T-helper 1 cell treated with Interleukin-12 subunit alpha and Interleukin-12 subunit beta and Interleukin-4 antibody, amounts not matched to agents 30 ng/mL and 1 ng/mL, for 36 hours (primary cell): ENCODE measurements around the gene MTA2. TPM values are rescaled to one million over a fixed set of nuclear protein-coding genes. Genes with fewer than 3 reads are reported as not detected.

Experiments used
- intact Hi-C: fragments of 100-400 bp; cut with micrococcal nuclease; formaldehyde crosslinking; loops from one replicate; pipeline ENCODE4 v1.15.1; 2024
- total RNA-seq: library from RNA; stranded (reverse); gene quantifications from 2 replicates; pipeline ENCODE4 v1.2.3, GENCODE V29; 2022

Gene MTA2
- total RNA-seq, 1 donor from 2014 or later: 235 TPM

DNA sequence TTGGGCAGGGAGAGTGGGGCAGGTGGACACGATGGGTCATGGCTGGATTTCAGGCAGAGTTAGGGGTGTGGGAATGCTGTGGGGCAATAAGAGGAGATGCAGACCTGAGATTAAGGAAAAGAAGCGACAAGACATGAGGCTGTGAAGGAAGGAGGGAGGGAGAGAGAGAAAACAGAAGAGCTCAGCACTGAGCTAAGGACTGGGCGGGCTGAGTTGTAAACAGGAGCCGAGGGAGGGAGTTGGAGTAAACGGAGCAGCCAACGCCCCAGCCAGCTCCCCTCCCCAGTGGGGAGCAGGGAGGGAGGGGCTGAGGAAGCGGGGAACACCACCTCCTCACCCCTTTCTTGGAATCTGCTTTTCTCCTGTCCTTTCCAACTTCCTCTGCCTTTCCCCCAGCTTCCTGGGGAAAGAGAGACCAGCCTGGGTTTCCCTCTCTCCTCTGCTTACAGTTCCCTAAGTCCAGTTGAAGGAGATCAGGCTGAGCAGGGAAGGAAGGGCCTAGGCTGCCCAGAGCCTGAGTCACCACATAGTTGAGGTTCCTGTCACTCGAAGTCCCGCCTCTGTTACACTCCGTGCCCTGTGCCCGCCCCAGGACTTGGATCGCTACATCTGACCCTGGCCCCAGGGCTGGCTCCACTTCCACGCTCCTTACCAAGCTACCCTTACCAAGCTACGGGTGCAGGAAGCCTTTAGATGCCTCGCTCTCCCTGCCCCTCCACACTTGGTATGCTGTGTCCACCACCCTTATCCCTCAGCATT lies 48.4 kb downstream of the MTA2 start:
- intact Hi-C loops: loop anchor here (10.0 kb wide), 1 partner anchor 758 kb away; the partner anchor contains the start of genes FEN1 and TMEM258

DNA sequence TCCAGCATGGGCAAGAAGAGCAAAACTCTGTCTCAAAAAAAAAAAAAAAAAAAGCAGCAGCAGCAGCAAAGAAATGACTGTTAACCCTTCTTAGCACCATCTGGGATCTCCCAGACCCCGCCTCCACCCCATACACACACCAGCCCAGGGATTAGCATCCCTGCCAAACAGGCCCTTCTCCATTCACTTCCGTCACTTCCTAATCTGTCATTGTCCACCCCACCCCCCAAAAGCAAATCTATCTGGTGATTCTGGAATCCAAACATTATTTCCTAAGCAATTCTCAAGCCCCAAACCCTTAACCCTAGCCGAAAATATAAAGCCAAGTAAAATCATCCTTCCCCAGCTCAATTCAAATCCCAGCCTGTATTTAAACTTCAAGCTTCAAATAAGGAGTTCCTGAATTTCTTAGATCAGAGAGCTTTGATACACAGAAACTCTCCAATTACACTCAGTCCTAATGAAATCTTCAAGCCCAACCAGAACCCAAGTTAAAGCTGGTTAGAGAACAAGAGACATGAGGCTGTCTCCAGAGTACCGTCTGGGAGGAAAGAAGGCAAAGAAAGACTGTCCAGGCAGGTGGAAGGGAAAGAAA lies 49.1 kb downstream of the MTA2 start:
- intact Hi-C loops: loop anchor here (10.0 kb wide), 1 partner anchor 758 kb away; the partner anchor contains the start of genes FEN1 and TMEM258

DNA sequence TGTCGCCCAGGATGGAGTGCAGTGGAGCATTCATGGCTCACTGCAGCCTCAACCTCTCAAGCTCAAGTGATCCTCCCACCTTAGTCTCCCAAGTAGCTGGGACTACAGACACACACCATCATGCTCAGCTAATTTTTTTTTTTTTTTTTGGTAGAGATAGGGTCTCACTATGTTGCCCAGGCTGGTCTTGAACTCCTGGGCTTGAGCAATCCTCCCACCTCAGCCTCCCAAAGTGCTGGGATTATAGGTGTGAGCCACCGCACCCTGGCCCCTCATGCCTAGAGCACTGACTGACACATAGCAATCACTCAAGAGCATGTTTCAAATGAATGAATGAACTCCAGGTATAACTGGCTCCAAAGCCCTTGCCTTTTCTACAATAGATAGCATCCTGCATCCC lies 51.2 kb downstream of the MTA2 start:
- intact Hi-C loops: loop anchor here (10.0 kb wide), 1 partner anchor 756 kb away; the partner anchor contains the start of genes FEN1 and TMEM258

DNA sequence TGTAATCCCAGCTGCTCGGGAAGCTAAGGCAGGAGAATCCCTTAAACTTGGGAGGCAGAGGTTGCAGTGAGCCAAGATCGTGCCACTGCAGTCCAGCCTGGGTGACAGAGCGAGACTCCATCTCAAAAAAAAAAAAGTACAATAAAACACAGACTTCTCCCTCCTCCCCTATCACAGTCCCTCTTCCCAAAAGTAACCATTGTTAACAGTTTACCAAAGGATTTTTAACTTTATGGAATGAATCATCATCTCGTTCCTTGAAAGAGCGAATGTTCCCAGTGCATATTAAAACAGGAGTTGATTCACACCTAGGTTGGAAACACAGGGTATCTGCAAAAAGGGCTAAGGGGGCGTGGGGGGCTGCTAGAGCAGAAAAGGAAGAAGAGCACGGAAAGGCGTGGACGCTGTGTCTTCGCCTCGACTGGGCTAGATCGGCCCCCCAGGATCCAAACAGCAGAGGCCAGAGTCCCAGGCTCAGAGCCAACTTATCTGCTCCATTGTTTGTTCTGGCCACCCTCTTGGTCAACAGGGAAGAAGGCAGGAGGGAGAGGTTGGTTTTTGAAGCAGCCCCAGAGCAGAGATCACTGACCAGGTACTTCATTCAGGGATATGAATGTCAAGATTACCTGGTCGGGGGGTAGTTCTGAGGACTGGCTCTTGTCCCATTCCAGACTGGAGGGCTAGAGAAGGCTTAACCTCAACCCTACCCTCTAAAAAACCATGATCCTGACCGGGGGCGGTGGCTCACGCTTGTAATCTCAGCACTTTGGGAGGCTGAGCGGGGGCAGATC lies 52.9 kb downstream of the MTA2 start:
- intact Hi-C loops: no loop called here

DNA sequence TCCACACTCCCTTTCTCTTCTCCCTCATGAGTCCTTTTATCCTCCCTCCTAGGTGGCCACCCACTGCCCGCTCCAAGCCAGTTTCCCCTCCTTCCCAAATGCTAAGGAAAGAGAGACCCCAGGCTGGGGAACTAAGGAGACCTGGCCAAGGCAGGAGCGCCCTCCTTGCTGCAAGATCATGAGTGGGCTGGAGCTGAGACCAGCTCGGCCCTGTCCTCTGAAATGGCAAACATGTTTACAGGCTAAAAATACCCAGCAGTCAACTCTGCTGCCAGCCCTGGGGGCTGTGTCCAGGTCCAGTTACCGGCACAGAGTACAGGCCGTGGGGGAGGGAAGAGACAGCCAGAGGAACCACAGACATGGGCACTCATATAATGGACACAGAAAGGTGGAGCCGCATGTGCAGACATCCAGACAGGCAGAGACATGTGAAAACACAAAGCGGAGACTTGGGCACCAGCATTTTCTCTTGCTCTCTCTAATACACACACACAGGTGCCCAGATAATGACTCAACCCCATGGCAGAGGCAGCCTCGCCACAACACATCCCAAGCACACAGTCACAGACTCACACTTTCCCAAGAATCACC lies 53.9 kb downstream of the MTA2 start:
- intact Hi-C loops: no loop called here

DNA sequence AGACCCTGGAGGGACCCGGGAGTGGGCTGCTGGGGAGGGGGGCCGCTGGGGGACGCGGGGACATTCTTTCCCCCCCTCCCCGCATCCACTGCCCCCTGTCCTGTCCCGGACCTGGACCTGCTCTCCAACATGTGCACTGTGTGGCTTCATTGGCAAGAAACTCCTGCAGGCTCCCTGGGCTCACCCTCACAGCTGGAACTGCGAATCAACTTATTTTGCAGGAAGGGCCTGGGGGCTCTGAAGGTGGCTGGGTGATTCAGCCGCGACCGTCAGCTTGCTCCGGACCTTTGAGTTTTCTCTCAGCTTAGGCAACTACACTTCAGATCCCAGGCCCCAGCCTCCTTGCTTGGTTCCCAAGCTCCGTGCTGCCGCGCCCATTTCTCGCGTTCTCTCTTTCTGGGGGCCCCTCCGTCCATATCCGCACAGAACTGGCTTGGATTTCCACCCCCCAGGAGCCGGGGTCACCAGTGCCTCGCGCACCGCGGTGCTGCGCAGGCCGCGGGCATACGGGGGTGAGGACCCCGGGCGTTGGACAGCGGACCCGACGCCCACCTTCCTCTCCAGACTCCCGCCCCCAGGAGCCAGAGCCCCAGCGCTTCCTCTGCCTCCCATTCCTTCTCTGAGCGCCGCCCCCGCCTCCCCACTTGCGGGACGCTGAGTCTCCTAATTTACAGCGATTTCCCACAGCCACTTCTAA lies 54.6 kb downstream of the MTA2 start:
- intact Hi-C loops: loop anchor here (1.0 kb wide), 1 partner anchor 9 kb away; no protein-coding TSS in a partner anchor

DNA sequence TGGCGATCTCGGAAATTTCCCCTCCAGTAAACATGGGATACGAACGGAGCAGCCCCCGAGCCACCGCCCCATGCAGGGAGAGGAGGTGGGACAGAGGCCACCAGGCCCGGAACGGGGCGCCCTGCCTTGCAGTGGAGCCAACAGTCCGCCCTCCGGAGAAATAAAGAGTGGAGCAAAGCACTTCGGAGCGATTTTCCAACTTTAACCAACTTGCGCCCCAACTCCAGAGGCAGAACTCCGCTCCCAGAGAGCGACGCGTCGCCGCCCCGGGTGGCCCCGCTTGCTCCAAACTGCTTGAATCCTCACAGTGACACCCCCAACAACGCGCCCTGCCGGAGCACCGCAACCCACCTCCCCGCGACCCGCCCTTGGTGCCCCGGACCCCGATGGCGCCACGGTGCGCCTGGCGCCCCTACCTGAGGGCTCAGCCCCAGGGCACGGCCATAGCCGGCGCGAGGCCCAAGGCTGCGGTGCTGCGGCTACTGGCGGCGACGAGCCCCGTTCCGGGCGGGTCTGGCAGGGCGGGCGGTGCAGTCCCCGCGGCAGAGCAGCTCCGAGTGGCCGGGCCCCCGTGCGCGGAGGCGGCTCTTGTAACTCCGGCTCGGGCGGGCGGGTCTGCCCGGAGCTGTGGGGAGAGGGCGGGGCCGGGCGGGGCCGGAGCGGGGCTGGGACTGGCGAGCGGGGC lies 55.3 kb downstream of the MTA2 start, which contains the start of gene AHNAK:
AHNAK (minus strand) TSS at position 563 of the 685 bp plus-strand sequence. CDS start 10,708 bp downstream, outside the sequence.
- intact Hi-C loops: loop anchor here (1.0 kb wide), 1 partner anchor 10 kb away; no protein-coding TSS in a partner anchor

DNA sequence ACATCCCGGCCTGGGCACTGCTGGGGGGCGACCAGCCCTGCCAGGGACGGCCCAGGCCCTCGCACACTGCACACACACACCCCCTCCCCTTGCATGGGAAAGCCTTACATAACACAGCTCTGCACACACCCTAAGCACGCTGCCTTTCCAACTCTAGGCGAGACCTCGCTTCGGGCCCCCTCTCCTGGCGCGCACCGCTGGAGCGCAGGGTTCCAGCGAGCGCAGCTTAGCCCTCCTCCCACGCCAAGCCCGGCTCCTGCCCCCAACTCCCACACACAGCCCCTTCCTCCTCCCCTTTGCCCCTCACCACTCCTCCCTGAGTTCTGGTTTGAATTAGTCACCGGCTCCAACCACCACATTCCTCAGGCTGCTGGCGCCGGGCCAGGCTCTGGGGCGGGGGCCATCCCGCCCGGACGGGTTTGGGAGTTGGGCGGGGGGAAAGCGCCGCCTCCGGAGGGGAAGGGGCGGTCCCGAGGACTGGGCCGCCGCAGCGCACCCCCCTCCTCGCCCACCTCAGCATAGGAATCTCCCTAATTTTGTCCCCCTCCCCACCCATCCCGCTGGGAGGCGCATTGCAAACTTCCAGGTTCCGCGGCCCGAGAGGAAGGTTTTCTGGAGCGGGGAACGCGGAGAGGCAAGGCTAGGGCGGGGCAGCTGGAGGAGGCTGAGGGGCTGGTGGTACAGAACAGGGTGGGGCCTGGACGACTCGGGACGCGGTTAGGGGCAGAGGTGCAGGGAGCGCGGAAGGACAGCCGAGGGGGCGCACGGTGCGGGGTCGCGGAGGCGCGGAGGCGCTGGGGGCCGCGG lies 56.0 kb downstream of the MTA2 start:
- intact Hi-C loops: loop anchor here (1.0 kb wide), 2 partner anchors 11 to 46 kb away; partner anchors contain the start of gene TUT1

DNA sequence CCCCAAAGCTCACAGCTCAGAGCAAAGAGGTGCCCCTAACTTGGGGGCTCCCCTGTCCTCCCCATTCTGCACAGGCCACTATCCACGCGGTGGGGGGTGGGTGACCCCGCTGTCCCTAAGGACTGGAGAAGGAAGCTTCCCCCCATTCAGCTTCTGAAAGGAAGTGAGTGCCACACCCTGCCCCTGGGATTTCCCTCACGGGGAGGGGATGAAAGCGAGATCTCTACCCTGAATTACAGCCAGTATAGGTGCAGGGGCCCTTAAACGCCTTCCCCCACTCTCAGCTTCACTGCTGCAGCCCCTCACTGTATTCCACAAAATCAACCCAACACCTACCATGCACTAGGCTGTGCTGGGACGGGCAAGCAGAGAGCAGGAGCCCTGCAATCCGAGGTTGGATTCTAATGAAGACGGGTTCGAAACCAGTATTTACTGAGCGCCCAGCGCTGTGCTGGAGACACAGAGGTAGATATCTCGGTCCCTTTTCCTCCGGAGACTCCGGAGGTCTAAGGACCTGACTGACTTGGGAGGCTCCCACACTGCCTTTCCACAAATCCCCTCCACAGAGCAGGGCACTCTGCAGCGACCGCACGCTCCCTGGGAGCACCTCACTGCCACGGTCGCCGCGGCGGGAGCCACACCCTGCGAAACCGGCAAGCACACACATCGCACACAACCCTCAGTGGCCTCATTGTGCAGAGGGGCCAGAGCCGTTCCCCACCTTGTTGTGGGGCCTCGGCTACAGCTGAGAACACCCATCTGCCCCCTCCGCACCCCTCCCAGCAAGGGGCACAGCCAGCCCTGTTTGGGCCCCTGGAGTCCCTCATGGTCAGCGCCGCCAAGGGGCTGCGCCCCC lies 56.9 kb downstream of the MTA2 start:
- intact Hi-C loops: loop anchor here (1.0 kb wide), 1 partner anchor 46 kb away; the partner anchor contains the start of gene TUT1

DNA sequence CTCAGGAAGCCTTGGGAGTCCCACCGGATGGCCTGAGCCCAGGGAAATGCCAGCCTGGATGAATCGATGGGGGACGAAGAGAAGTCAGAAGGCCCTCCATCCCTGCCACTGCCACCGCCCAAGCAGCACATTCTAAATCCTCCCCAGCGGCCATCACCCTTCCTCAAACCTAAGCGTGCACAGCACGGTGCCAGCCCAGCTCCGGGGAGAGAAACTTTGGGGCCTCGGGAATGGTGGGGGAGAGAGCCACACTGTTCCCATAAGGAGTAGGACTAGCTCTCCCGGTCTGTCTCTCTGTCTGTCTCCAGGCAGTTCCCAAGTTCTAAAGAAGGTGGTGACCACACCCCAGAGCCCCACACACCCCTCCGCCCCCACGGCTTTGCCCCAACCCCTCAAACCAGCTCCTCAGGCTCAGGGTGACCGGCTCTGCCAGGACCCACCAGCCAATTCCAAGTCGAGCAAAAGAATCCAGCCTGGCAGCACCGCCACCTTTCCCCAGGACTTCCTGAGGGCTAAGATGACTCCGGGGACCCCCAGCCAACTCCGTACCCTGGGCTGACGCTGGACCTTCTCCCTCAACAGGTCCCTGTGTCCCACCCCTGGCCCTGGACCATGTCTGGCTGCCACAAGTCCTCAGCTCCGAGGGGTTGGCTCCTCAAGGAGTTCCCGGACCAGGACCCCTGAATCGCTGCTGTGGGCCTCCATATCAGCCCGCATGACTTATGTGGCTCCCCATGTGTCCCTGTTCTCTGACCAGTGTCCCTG lies 57.8 kb downstream of the MTA2 start:
- intact Hi-C loops: loop anchor here (2.0 kb wide), 1 partner anchor 31 kb away; no protein-coding TSS in a partner anchor

Other genes with a start within 250 kb of the MTA2 start
- gene SCGB1A1, start 182.8 kb downstream of the MTA2 start, total RNA-seq: not detected in 2 replicates
- 359 and 362 TPM in 2 replicates for gene AHNAK, start 55.1 kb downstream of the MTA2 start, total RNA-seq
- 1,061 and 1,072 TPM in 2 replicates for gene EEF1G, start 28.0 kb downstream of the MTA2 start, total RNA-seq
- 24.2 and 31.3 TPM in 2 replicates for gene TUT1, start 10.3 kb downstream of the MTA2 start, total RNA-seq
- gene EML3, start 10.9 kb upstream of the MTA2 start, total RNA-seq: 141 and 150 TPM in 2 replicates
- gene ROM1, start 11.4 kb upstream of the MTA2 start, total RNA-seq: 1.1 and 2.7 TPM in 2 replicates
- gene B3GAT3, start 20.1 kb upstream of the MTA2 start, total RNA-seq: 70.6 and 77.1 TPM in 2 replicates
- gene GANAB, start 44.7 kb upstream of the MTA2 start, total RNA-seq: 285 and 289 TPM in 2 replicates
- gene INTS5, start 51.4 kb upstream of the MTA2 start, total RNA-seq: 31.4 and 32.3 TPM in 2 replicates
- 110 and 112 TPM in 2 replicates for gene C11orf98, start 63.3 kb upstream of the MTA2 start, total RNA-seq
- 26.4 and 26.7 TPM in 2 replicates for gene CSKMT, start 63.4 kb upstream of the MTA2 start, total RNA-seq
- 7.8 and 8.0 TPM in 2 replicates for gene UQCC3, start 69.8 kb upstream of the MTA2 start, total RNA-seq
- gene LBHD1, start 70.4 kb upstream of the MTA2 start, total RNA-seq: 18.3 and 20.9 TPM in 2 replicates
- 126 and 127 TPM in 2 replicates for gene UBXN1, start 77.2 kb upstream of the MTA2 start, total RNA-seq
- gene LRRN4CL, start 87.7 kb upstream of the MTA2 start, total RNA-seq: 0.17 and 0.20 TPM in 2 replicates
- 34.4 and 35.0 TPM in 2 replicates for gene BSCL2, start 105.6 kb upstream of the MTA2 start, total RNA-seq
- not detected in 2 replicates for gene GNG3, start 105.8 kb upstream of the MTA2 start, total RNA-seq
- 63.6 and 64.3 TPM in 2 replicates for gene HNRNPUL2, start 125.6 kb upstream of the MTA2 start, total RNA-seq
- 49.8 and 51.5 TPM in 2 replicates for gene TTC9C, start 126.6 kb upstream of the MTA2 start, total RNA-seq
- gene ZBTB3, start 152.3 kb upstream of the MTA2 start, total RNA-seq: 13.8 and 14.0 TPM in 2 replicates
- gene POLR2G, start 159.7 kb upstream of the MTA2 start, total RNA-seq: 108 and 112 TPM in 2 replicates
- 22.2 and 23.8 TPM in 2 replicates for gene TAF6L, start 169.5 kb upstream of the MTA2 start, total RNA-seq
- 48.8 and 53.1 TPM in 2 replicates for gene TMEM179B, start 185.5 kb upstream of the MTA2 start, total RNA-seq
- gene TMEM223, start 190.1 kb upstream of the MTA2 start, total RNA-seq: 17.6 and 18.4 TPM in 2 replicates
- gene NXF1, start 203.6 kb upstream of the MTA2 start, total RNA-seq: 97.3 and 97.4 TPM in 2 replicates
- gene STX5, start 230.2 kb upstream of the MTA2 start, total RNA-seq: 45.9 and 50.5 TPM in 2 replicates
- not detected in 2 replicates for gene TEX54, start 231.0 kb upstream of the MTA2 start, total RNA-seq
- gene WDR74, start 237.7 kb upstream of the MTA2 start, total RNA-seq: 81.3 and 82.3 TPM in 2 replicates